Body of pancreas (tissue), 4 donors: ENCODE measurements around the gene ARHGAP27. TPM values are rescaled to one million over a fixed set of nuclear protein-coding genes. Genes with fewer than 3 reads are reported as not detected.

Experiments used
- ATAC-seq: fragments of 150-250 bp; one replicate; pipeline ENCODE4 v1.9.1; 2016
- DNase-seq, 4 donors: peaks; one replicate each; pipeline ENCODE4 v3.0.0-alpha.2; 2019
- H3K27ac ChIP-seq, 4 donors: fragments of 200-600 bp; sonication (generic); 1 replicate in 3 of 4; 2 replicates in 1 of 4; pipeline versions ENCODE4 v1.5.1 to v1.6.1; 2016 to 2019; ENCODE audit warnings: mild to moderate bottlenecking in 1 of 4, mixed read lengths in 1 of 4, moderate library complexity in 1 of 4
- H3K27me3 ChIP-seq, 2 donors: fragments of 200-600 bp; sonication (generic); one replicate each; pipeline ENCODE4 v1.6.0; 2016; ENCODE audit warnings: mild to moderate bottlenecking in 1 of 2
- H3K36me3 ChIP-seq, 2 donors: fragments of 200-600 bp; sonication (generic); replicated peaks in 1 of 2; 2 replicates each; pipeline ENCODE4 v1.5.1; 2016; ENCODE audit warnings: low read depth in 2 of 2; ENCODE audit not compliant: insufficient read depth in 1 of 2
- H3K4me1 ChIP-seq: fragments of 200-600 bp; sonication (generic); one replicate; pipeline ENCODE4 v1.6.0; 2016
- H3K4me3 ChIP-seq, 2 donors: fragments of 200-600 bp; sonication (generic); 1 replicate in 1 of 2; 2 replicates in 1 of 2; pipeline ENCODE4 v1.5.1; 2016 to 2019
- H3K9me3 ChIP-seq, 3 donors: fragments of 200-600 bp; sonication (generic); 1 replicate in 2 of 3; 2 replicates in 1 of 3; pipeline ENCODE4 v1.5.1; 2016
- POLR2A ChIP-seq, 3 donors: fragments of 450-650 bp; IDR thresholded peaks; one replicate each; pipeline ENCODE4 v1.6.1; 2016; ENCODE audit warnings: antibody characterized with exemption in 3 of 3, mild to moderate bottlenecking in 2 of 3
- WGBS, 2 donors: methylation state at CpG; one replicate each; pipeline ENCODE4 v1.1.5; 2017; 5-methylcytosine and 5-hydroxymethylcytosine counted together
- intact Hi-C: fragments of 100-400 bp; cut with DNase I; formaldehyde crosslinking; loops from one replicate; pipeline ENCODE4 v1.15.1; 2023
- total RNA-seq, 2 donors: library from RNA; depleted of rRNA; stranded (reverse); fragments of >200 nt; gene quantifications; one replicate each; pipeline ENCODE4 v1.1.0, GENCODE V29; 2016
- TF ChIP-seq, protein P1 (sequence below), 7 experiments: fragments of 450-650 bp in 4 of 7; fragments of 200-600 bp in 3 of 7; sonication (generic) in 3 of 7; IDR thresholded peaks; one replicate each; pipeline ENCODE4 v1.5.1; 2016 to 2019; ENCODE audit warnings: antibody characterized with exemption in 7 of 7

Gene ARHGAP27
- total RNA-seq, 2 donors from 2014 or later = 12.7 to 35.3 TPM

DNA sequence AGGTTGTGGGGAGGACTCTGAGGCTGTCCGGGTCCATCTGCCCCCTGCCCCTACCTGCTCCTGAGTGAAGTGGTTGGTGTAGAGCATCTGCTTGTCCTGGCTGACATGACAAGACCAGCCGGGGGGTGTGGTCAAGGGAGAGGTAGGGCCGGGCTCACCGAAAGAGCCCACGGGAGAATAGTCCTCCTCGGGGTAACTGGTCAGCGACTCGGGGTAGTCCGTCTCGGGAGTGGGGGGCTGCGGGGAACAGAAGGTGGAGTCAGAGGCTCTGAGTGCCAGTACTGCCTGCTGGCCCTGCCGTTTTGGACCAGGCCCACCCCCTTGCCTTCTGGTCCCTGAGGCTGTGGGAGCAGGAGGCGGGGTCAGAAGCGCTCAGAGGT lies 27.8 kb downstream of the ARHGAP27 start:
- Histone ChIP-seq H3K4me3 (no peak overlapping the region), H3K27ac (no peak overlapping the region), H3K36me3 (peaks cover 0 to 4% of the 10 kb centered on the region in 2 donors), H3K27me3 (no peaks in the 10 kb centered on the region), H3K4me1 (no peaks in the 10 kb centered on the region), H3K9me3 (no peaks in the 10 kb centered on the region)
- TF ChIP-seq, protein P1, sequence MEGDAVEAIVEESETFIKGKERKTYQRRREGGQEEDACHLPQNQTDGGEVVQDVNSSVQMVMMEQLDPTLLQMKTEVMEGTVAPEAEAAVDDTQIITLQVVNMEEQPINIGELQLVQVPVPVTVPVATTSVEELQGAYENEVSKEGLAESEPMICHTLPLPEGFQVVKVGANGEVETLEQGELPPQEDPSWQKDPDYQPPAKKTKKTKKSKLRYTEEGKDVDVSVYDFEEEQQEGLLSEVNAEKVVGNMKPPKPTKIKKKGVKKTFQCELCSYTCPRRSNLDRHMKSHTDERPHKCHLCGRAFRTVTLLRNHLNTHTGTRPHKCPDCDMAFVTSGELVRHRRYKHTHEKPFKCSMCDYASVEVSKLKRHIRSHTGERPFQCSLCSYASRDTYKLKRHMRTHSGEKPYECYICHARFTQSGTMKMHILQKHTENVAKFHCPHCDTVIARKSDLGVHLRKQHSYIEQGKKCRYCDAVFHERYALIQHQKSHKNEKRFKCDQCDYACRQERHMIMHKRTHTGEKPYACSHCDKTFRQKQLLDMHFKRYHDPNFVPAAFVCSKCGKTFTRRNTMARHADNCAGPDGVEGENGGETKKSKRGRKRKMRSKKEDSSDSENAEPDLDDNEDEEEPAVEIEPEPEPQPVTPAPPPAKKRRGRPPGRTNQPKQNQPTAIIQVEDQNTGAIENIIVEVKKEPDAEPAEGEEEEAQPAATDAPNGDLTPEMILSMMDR (IDR thresholded peaks at IDR 0.05) = no peak
- TF ChIP-seq POLR2A (IDR thresholded peaks at IDR 0.05) = no peak
- intact Hi-C loops = no loop called here
- WGBS, 2 donors = 85 to 87% methylated on average over 11 to 14 of the region's 14 CpGs
- DNase-seq = no peak
- ATAC-seq = no peak

DNA sequence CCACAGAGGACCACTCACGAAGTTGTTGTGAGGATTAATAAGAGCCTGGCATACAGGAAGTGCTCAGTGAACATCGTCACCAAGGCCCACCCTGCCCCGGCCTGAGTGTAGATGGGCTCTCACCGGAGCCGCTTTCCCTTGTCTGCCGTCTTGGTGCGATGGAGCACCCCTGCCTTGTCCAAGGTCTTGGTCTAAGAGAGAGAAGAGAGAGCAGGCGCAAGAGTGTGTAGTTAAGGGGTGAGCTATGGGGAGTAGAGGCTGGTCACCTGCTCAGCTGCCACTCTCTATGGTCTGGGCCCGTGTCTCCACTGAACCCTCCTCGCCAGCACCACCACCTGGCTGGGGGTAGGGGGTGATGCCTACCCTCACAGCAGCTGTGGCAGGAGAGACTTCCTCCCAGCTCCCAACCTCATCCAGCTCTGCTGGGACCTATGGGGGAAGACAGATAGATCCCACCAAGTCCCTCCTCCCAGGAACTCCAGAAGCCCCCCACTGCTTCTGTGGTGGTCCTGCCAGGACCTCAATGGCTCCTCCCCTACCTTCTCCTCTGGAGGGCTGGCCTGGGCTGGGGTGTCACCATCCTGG lies 28.7 kb downstream of the ARHGAP27 start:
- TF ChIP-seq, protein P1 (IDR thresholded peaks at IDR 0.05) = no peak
- TF ChIP-seq POLR2A (IDR thresholded peaks at IDR 0.05) = no peak
- Histone ChIP-seq H3K27ac (no peak overlapping the region), H3K9me3 (no peaks in the 10 kb centered on the region), H3K4me1 (no peaks in the 10 kb centered on the region), H3K36me3 (peaks cover 0 to 4% of the 10 kb centered on the region in 2 donors), H3K4me3 (no peak overlapping the region), H3K27me3 (no peaks in the 10 kb centered on the region)
- 92 to 94% methylated on average over 10 of the region's 10 CpGs for WGBS, 2 donors
- DNase-seq (no peak), ATAC-seq (no peak)
- intact Hi-C loops = no loop called here

DNA sequence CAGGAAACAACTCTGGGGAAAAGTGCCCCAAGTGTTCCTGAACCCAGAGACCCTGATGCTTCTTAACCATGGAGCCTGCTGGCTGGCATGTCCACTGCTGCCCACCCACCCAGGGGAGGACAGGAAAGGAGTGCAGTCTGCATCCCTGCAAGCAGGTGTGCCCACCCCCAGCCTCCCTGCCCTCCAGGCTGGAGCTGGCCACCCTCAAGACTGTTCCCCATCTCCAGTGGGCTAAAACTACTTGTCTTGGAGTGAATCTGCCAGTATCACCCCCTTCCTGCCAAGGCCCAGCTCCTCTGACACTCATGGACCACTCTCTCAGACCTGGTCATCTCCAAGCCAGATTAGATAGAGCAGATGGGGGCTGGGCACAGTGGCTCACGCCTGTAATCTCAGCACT lies 29.8 kb downstream of the ARHGAP27 start:
- H3K4me3 ChIP-seq = no peak overlapping the region
- no peak overlapping the region for H3K27ac ChIP-seq
- TF ChIP-seq, protein P1 (IDR thresholded peaks at IDR 0.05) = no peak
- no peak for TF ChIP-seq POLR2A (IDR thresholded peaks at IDR 0.05)
- intact Hi-C loops = no loop called here
- H3K36me3 ChIP-seq = peaks cover 0 to 4% of the 10 kb centered on the region in 2 donors
- WGBS, 2 donors = 80 to 89% methylated on average over 1 of the region's 1 CpG
- DNase-seq (no peak), ATAC-seq (no peak)
- no peaks in the 10 kb centered on the region for H3K27me3 ChIP-seq
- no peaks in the 10 kb centered on the region for H3K4me1 ChIP-seq
- no peaks in the 10 kb centered on the region for H3K9me3 ChIP-seq

DNA sequence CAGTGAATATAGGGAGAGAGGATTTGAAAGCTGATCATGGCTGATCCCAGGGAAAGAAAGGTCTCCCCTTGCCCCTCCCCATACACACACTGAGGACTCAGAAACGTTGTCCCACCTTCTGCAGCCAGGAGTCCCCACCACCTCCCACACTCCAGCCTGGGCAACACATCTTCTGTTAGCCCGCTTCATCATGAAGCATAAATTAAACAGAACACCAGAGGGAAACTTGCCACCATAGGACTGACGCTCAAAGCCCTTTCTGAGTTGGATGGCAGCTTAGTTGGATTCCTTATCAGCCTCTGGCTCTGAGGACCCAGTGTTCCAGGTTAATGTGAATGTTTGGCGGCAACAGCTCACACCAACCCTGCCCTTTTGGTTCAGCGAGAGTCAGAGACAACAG lies 33.9 kb downstream of the ARHGAP27 start:
- Histone ChIP-seq H3K27me3 (no peaks in the 10 kb centered on the region), H3K36me3 (peaks cover 0 to 4% of the 10 kb centered on the region in 2 donors), H3K4me3 (no peak overlapping the region), H3K4me1 (peaks cover 8% of the 10 kb centered on the region), H3K27ac (no peak overlapping the region), H3K9me3 (no peaks in the 10 kb centered on the region)
- DNase-seq (no peak), ATAC-seq (no peak)
- 77 to 82% methylated on average over 5 of the region's 5 CpGs for WGBS, 2 donors
- TF ChIP-seq, protein P1 (IDR thresholded peaks at IDR 0.05) = no peak
- intact Hi-C loops = no loop called here

DNA sequence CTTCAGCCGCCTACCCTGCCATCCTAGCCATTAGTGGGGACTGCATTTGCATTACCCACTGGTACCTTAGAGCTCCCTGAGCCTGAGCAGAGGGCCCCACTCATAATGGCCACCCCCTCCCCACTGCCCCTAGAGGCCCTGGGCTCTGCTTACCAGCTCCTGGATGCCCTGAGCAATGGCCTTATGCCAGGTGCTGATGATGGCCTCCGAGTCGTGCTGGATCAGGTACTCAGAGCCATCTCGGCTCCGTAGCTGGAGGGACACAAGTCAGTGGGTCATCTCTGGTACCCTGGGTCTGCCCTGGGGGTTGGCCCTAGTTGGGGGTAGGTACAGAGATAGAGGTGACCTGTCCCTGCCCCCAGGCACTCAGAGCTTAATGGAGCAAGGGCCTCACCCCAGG lies 34.9 kb downstream of the ARHGAP27 start:
- Histone ChIP-seq H3K27ac (no peak overlapping the region), H3K9me3 (no peaks in the 10 kb centered on the region), H3K36me3 (peaks cover 0 to 2% of the 10 kb centered on the region in 2 donors), H3K4me1 (peaks cover 8% of the 10 kb centered on the region), H3K27me3 (no peaks in the 10 kb centered on the region), H3K4me3 (no peak overlapping the region)
- TF ChIP-seq, protein P1 (IDR thresholded peaks at IDR 0.05) = no peak
- no peak for TF ChIP-seq POLR2A (IDR thresholded peaks at IDR 0.05)
- 76 to 100% methylated on average over 1 to 5 of the region's 5 CpGs for WGBS, 2 donors
- no peak for DNase-seq
- no peak for ATAC-seq
- intact Hi-C loops = no loop called here
